BLaER1 (cell line): ENCODE results near the gene CD2BP2.

Experiments used
- H3K27ac ChIP-seq: shearing (Covaris generic); formaldehyde crosslinking; 2 replicates; pipeline ENCODE4 v1.8.1; 2022
- H3K27me3 ChIP-seq: shearing (Covaris generic); formaldehyde crosslinking; 2 replicates; pipeline ENCODE4 v1.8.1; 2022
- H3K36me3 ChIP-seq: shearing (Covaris generic); formaldehyde crosslinking; 2 replicates; pipeline ENCODE4 v1.8.1; 2022
- H3K4me1 ChIP-seq: shearing (Covaris generic); formaldehyde crosslinking; 2 replicates; pipeline ENCODE4 v1.8.1; 2022
- H3K4me2 ChIP-seq: shearing (Covaris generic); formaldehyde crosslinking; 2 replicates; pipeline ENCODE4 v1.8.1; 2022
- H3K4me3 ChIP-seq: shearing (Covaris generic); formaldehyde crosslinking; 2 replicates; pipeline ENCODE4 v1.8.1; 2022
- H3K9ac ChIP-seq: shearing (Covaris generic); formaldehyde crosslinking; 2 replicates; pipeline ENCODE4 v1.8.1; 2022
- H3K9me3 ChIP-seq: shearing (Covaris generic); formaldehyde crosslinking; 2 replicates; pipeline ENCODE4 v1.8.1; 2022
- H4K20me1 ChIP-seq: shearing (Covaris generic); formaldehyde crosslinking; 2 replicates; pipeline ENCODE4 v1.8.1; 2022
- Cebpa-rat ChIP-seq: shearing (Covaris generic); IDR thresholded peaks from 2 replicates; pipeline ENCODE4 v1.8.1; 2022

The CD2BP2 gene

DNA sequence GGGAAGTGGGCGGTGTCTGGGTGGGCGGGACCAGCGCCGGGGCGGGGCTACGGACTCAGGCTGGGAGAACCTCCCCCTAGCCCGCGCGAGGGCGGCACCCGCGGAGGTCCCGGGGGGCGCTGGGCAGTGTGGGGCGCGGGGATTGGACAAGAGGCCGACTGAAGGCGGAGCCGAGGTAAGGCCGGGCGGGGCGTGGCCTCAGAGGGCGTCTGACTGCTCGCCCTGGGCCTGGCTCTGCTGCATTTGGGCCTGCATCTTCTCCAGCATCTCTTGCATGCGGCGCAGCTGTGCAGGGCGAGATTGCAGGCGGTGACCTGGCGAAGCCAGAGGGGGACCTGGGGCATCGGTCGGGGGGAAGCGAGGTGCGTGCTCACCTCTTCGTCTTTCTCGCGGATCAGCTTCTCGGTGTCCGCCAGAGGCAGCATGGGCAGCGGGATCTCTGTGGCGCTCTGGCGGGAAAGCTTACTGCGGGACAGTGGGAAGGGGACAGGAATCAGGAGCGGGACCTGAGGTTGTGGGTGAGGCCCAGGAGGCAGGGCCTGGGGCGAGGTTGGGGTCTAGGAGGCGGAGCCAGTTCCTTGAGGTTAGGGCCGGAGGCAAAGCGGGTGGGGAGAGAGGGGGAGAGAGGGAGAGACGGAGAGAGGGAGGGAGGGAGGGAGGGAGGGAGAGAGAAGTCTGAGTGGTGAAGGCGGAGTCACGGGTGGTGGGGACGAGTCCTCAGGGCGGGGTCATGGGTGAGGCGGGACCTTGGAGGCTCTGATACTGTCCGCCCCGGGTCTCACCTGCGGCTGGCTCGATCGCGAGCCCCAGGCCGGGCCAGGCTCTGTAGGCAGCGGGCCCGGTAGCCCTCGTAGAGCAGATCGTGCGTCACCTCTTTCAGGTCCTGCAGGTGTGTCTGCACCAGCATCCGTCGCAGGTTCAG, 23.4 kb upstream of the CD2BP2 start:
- H3K4me3 ChIP-seq, result peak overlapping the region; percentile 75
- no peak for TF ChIP-seq Cebpa-rat
- peak overlapping the region; percentile 98 for H3K27ac ChIP-seq
- no peaks in the 10 kb centered on the region for H3K36me3 ChIP-seq
- peak overlapping the region; percentile 100 for H3K4me2 ChIP-seq
- no peaks in the 10 kb centered on the region for H4K20me1 ChIP-seq
- peaks cover 69% of the 10 kb centered on the region for H3K4me1 ChIP-seq
- no peaks in the 10 kb centered on the region for H3K27me3 ChIP-seq
- peak overlapping the region; percentile 90 for H3K9ac ChIP-seq
- no peaks in the 10 kb centered on the region for H3K9me3 ChIP-seq

DNA sequence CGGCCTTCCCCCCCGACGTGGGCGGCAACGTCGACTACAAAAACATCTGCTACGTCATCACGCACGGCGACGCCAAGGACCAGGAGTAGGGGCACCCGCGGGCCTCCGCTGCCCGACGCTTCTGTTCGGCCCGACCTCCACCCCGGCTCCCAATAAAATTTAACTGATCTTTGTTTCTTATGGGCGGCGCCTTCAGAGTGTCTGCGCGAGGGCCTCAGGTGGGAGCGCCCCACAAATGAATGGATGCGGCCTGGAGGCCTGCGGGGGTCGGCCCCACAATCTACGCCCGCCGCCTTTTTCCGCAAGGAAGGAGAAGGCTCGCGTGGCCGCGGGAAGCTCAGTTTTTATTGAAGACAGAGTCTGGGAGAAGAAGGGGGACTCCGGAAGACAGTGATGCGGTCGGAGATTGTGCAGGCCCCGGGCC, 22.7 kb upstream of the CD2BP2 start:
- Histone ChIP-seq H3K27ac (peak overlapping the region; percentile 98), H3K4me1 (peaks cover 64% of the 10 kb centered on the region), H3K9ac (peak overlapping the region; percentile 90), H4K20me1 (no peaks in the 10 kb centered on the region), H3K36me3 (no peaks in the 10 kb centered on the region), H3K4me2 (peak overlapping the region; percentile 92), H3K9me3 (no peaks in the 10 kb centered on the region), H3K27me3 (no peaks in the 10 kb centered on the region), H3K4me3 (peak overlapping the region; percentile 75)
- TF ChIP-seq Cebpa-rat, result no peak

DNA sequence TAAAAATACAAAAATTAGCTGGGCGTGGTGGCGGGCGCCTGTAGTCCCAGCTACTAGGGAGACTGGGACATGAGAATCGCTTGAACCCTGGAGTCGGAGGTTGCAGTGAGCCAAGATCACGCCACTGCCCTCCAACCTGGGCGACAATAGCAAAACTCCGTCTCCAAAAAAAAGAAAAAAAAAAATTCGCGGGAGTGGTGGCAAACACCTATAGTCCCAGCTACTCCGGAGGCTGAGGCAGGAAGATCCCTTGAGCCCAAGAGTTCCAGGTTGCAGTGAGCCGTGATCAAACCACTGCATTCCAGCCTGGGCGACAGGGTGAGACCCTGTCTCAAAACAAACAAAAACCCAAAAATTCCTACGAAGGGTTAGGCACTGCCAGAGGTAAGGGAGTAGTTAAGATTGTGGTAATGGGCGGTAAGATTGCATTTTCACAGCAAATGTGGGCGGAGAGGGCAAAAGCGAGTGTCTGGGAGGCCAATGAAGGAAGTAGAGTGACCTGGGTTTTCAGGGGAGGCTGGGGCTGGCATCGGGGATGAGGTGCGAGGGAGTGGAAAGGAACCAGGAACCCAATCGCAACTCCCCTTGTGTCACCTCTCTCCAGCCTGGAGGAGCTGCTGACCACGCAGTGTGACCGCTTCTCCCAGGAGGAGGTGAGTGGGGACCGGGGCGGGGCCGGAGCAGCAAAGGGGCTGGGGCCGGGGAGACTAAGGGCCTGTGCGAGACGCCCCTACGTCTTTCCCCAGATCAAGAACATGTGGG, 22.1 kb upstream of the CD2BP2 start:
- peak overlapping the region; percentile 98 for H3K27ac ChIP-seq
- no peaks in the 10 kb centered on the region for H4K20me1 ChIP-seq
- no peaks in the 10 kb centered on the region for H3K9me3 ChIP-seq
- H3K4me2 ChIP-seq, result peak overlapping the region; percentile 92
- H3K9ac ChIP-seq, result peak overlapping the region; percentile 90
- TF ChIP-seq Cebpa-rat, result no peak
- H3K36me3 ChIP-seq, result no peaks in the 10 kb centered on the region
- H3K4me1 ChIP-seq, result peaks cover 64% of the 10 kb centered on the region
- H3K4me3 ChIP-seq, result peak overlapping the region; percentile 75
- no peaks in the 10 kb centered on the region for H3K27me3 ChIP-seq

DNA sequence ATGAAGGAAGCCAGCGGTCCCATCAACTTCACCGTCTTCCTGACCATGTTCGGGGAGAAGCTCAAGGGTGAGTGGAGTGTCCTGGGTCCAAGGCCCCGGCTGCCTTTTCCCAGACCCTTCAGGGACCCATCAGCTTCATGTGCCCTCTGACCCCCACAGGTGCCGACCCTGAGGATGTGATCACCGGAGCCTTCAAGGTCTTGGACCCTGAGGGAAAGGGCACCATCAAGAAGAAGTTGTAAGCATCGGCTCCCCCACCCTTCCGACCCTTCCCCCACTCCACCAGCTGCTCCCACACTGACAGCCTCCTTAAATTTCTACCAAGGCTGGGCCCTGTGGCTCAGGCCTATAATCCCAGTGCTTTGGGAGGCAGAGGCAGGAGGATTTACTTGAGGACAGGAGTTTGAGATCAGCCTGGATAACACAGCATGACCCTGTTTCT, 21.4 kb upstream of the CD2BP2 start:
- no peak for TF ChIP-seq Cebpa-rat
- H3K4me2 ChIP-seq, result peak overlapping the region; percentile 92
- H3K9ac ChIP-seq, result no peak overlapping the region; the same call in 1 of the 2 replicates
- no peaks in the 10 kb centered on the region for H3K9me3 ChIP-seq
- H3K36me3 ChIP-seq, result no peaks in the 10 kb centered on the region
- peaks cover 64% of the 10 kb centered on the region for H3K4me1 ChIP-seq
- peak overlapping the region; percentile 98 for H3K27ac ChIP-seq
- H3K4me3 ChIP-seq, result no peak overlapping the region
- no peaks in the 10 kb centered on the region for H3K27me3 ChIP-seq
- H4K20me1 ChIP-seq, result no peaks in the 10 kb centered on the region

DNA sequence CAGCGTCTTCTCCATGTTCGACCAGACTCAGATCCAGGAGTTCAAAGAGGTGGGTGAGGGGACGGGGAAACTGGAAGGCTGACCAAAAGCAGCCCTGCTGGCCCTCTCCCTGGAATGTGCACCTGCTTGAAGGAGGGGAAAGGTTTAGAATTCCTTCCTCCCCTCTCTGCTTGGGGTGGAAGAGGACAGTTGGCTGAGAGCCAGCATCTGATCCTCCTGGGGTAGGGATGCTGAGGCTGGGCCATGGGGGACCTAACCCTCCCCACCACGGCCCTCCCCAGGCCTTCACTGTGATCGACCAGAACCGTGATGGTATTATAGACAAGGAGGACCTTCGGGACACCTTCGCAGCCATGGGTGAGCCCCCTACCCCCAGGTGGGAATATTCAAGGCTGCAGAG, 20.8 kb upstream of the CD2BP2 start:
- H3K9me3 ChIP-seq, result no peaks in the 10 kb centered on the region
- H3K27me3 ChIP-seq, result no peaks in the 10 kb centered on the region
- H3K27ac ChIP-seq, result no peak overlapping the region
- H3K4me3 ChIP-seq, result no peak overlapping the region
- H3K4me2 ChIP-seq, result no peak overlapping the region
- no peaks in the 10 kb centered on the region for H3K36me3 ChIP-seq
- no peaks in the 10 kb centered on the region for H4K20me1 ChIP-seq
- H3K4me1 ChIP-seq, result peaks cover 62% of the 10 kb centered on the region
- H3K9ac ChIP-seq, result no peak overlapping the region
- TF ChIP-seq Cebpa-rat, result no peak

DNA sequence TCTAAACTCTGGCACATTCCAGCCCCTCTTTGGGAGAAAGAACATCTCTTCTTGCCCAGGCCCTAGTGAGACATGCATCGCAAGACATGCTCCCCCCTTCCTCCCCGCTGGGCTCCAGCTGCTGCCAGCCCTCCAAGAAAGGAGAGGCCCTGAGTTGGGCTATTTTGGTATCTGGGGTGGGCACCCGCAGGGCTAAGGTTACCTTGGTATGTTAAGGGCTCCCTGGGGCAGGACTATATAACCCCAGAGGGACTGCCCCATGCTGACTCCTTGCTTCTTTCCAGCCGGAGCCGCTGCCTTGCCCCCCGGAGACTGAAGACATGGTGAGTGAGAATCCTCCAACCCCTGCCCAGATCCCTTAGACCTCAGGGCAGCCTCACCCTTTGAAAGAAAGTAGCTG, 19.4 kb upstream of the CD2BP2 start, which contains the start of gene MYL11:
MYL11 (plus strand) TSS at position 265 of the 400 bp plus-strand sequence; CDS start at position 321, 56 bp downstream.
- peak within 1 kb of the TSS; percentile 21; the same call in 1 of the 2 replicates for H3K9ac ChIP-seq
- peaks cover 2% of the 10 kb centered on the region for H4K20me1 ChIP-seq
- no peak within 1 kb of the TSS for H3K4me3 ChIP-seq

DNA sequence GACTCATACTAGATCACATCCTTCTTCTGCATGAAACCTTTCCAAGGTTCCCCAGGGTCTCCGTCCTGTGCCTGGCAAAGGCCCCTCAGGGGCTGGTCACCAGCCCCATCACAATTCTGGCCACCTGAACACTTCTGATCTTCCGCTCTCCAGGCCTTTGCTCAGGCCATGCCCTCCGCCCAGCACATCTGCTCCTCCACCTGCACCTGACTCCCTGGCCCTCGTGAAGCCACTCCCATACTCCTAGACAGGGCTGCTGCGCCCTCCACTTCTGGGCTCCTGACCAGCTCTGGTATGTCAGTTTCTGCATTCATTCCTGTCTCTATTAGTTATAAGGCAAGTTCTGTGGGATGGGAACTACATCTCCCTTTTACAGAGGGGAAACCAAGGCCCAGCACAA, 17.6 kb upstream of the CD2BP2 start:
- Histone ChIP-seq H3K4me3 (no peak overlapping the region), H4K20me1 (peaks cover 20% of the 10 kb centered on the region), H3K9ac (no peak overlapping the region), H3K4me1 (peaks cover 57% of the 10 kb centered on the region), H3K27ac (peak overlapping the region; percentile 76), H3K9me3 (no peaks in the 10 kb centered on the region), H3K36me3 (peaks cover under 1% of the 10 kb centered on the region; the same call in 1 of the 2 replicates), H3K27me3 (no peaks in the 10 kb centered on the region), H3K4me2 (no peak overlapping the region)
- no peak for TF ChIP-seq Cebpa-rat

More for the DNA sequence above, 19.4 kb upstream of the CD2BP2 start, which contains the start of gene MYL11:
- Histone ChIP-seq H3K4me2 (peak within 1 kb of the TSS; percentile 38), H3K4me1 (peaks cover 48% of the 10 kb centered on the region), H3K9me3 (no peaks in the 10 kb centered on the region), H3K27me3 (no peaks in the 10 kb centered on the region), H3K27ac (peak within 1 kb of the TSS; percentile 1; the same call in 1 of the 2 replicates), H3K36me3 (no peaks in the 10 kb centered on the region)
- TF ChIP-seq Cebpa-rat, result no peak

DNA sequence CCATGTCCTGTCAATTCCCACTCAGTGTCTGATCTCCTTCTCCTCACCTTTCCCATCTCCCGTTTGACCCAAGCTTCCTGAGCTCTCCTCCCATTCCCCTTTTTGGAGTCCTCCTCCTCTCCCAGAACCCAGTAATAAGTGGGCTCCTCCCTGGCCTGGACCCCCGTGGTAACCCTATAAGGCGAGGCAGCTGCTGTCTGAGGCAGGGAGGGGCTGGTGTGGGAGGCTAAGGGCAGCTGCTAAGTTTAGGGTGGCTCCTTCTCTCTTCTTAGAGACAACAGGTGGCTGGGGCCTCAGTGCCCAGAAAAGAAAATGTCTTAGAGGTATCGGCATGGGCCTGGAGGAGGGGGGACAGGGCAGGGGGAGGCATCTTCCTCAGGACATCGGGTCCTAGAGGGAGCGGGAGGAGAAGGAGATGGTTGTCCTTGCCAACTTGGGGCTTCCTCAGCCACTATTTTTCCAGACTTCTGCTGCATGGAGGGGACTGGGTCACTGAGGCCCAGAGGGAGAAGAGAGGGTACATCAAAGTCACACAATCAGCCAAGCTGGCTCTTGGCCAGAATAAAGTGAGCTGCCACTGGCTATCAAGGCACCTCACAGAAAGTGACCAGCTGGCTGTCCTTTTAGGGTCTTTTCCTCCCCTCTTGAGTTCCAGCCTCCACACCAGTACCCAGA, 17.1 kb upstream of the CD2BP2 start:
- Histone ChIP-seq H3K27me3 (no peaks in the 10 kb centered on the region), H3K4me1 (peaks cover 58% of the 10 kb centered on the region), H3K9me3 (no peaks in the 10 kb centered on the region), H4K20me1 (peaks cover 26% of the 10 kb centered on the region), H3K4me2 (peak overlapping the region; percentile 89), H3K9ac (peak overlapping the region; percentile 26; the same call in 1 of the 2 replicates), H3K4me3 (no peak overlapping the region), H3K36me3 (peaks cover 6% of the 10 kb centered on the region; the same call in 1 of the 2 replicates), H3K27ac (peak overlapping the region; percentile 76)
- no peak for TF ChIP-seq Cebpa-rat

DNA sequence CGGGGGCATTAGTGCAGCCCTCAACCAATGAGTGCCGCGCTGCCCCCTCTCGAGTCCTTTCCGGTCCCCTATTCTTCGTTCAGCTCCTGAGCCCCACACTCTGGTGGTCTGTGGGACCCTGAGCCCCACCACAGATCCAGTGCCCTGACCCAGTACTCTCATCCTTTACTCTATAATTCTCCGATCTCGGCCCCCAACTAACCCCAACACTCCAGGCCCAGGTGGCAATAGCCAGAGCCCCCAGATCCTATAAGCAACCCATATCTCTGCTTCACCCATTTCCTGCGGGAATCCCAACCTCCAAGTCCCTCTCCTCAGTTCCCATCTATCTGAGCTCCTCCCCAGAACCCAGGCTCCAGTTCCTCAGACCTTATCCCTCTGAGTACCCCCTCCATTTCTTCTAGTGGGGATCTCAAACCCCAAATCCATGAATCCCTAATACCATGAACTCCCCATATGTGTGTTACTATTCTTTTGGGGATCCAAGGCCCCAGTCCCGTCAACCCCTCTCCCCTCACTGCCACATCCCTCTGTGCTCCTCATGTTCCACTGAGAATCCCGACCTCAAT, 16.2 kb upstream of the CD2BP2 start:
- no peaks in the 10 kb centered on the region for H3K9me3 ChIP-seq
- H3K27me3 ChIP-seq, result no peaks in the 10 kb centered on the region
- peaks cover 58% of the 10 kb centered on the region for H3K4me1 ChIP-seq
- H3K4me2 ChIP-seq, result peak overlapping the region; percentile 89
- peak overlapping the region; percentile 74 for H3K9ac ChIP-seq
- H3K4me3 ChIP-seq, result peak overlapping the region; percentile 66
- H3K27ac ChIP-seq, result peak overlapping the region; percentile 76
- peaks cover 34% of the 10 kb centered on the region for H4K20me1 ChIP-seq
- no peak for TF ChIP-seq Cebpa-rat
- H3K36me3 ChIP-seq, result peaks cover 12% of the 10 kb centered on the region
